SH-SY5Y (cell line): Measurements from ENCODE around the gene FAM117B.

Experiments
- GATA2 ChIP-seq: IDR thresholded peaks from 2 replicates; pipeline ENCODE4 v1.6.1; 2011; ENCODE audit warnings: mild to moderate bottlenecking, low read depth, low read length
- GATA3 ChIP-seq: IDR thresholded peaks from 2 replicates; pipeline ENCODE4 v1.6.1; 2011; ENCODE audit warnings: low read depth, mild to moderate bottlenecking, low read length, moderate library complexity

GRCh38 chr2:202717598-202718310 is 83.0 kb downstream of the FAM117B start:
- TF ChIP-seq GATA2 (no peak), GATA3 (no peak)
